ENCODE measurements around the gene ARHGAP6. TPM values are rescaled to one million over a fixed set of nuclear protein-coding genes. Genes with fewer than 3 reads are reported as not detected.

Gene ARHGAP6
- total and polyA plus RNA-seq, 2 of the 13 experiments (the other 11 are each of a cell fraction or from before 2014, with no cell fraction given): 0.11 TPM; not detected in 1

GRCh38 chrX:11629593-11630211, 36.0 kb downstream of the ARHGAP6 start (continued):
- TF ChIP-seq, protein P1, sequence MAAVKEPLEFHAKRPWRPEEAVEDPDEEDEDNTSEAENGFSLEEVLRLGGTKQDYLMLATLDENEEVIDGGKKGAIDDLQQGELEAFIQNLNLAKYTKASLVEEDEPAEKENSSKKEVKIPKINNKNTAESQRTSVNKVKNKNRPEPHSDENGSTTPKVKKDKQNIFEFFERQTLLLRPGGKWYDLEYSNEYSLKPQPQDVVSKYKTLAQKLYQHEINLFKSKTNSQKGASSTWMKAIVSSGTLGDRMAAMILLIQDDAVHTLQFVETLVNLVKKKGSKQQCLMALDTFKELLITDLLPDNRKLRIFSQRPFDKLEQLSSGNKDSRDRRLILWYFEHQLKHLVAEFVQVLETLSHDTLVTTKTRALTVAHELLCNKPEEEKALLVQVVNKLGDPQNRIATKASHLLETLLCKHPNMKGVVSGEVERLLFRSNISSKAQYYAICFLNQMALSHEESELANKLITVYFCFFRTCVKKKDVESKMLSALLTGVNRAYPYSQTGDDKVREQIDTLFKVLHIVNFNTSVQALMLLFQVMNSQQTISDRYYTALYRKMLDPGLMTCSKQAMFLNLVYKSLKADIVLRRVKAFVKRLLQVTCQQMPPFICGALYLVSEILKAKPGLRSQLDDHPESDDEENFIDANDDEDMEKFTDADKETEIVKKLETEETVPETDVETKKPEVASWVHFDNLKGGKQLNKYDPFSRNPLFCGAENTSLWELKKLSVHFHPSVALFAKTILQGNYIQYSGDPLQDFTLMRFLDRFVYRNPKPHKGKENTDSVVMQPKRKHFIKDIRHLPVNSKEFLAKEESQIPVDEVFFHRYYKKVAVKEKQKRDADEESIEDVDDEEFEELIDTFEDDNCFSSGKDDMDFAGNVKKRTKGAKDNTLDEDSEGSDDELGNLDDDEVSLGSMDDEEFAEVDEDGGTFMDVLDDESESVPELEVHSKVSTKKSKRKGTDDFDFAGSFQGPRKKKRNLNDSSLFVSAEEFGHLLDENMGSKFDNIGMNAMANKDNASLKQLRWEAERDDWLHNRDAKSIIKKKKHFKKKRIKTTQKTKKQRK (IDR thresholded peaks at IDR 0.05; ENCODE audit: low read length): no peak
- TF ChIP-seq MTA1 (CRISPR knock-in tag; IDR thresholded peaks at IDR 0.05; ENCODE audit: borderline replicate concordance): no peak
- no peak for TF ChIP-seq PLSCR1 (CRISPR knock-in tag; IDR thresholded peaks at IDR 0.05; ENCODE audit: borderline replicate concordance)
- no peak for TF ChIP-seq WIZ (CRISPR knock-in tag; IDR thresholded peaks at IDR 0.05)
- TF ChIP-seq ZFP36L2 (CRISPR knock-in tag; IDR thresholded peaks at IDR 0.05): no peak

DNA sequence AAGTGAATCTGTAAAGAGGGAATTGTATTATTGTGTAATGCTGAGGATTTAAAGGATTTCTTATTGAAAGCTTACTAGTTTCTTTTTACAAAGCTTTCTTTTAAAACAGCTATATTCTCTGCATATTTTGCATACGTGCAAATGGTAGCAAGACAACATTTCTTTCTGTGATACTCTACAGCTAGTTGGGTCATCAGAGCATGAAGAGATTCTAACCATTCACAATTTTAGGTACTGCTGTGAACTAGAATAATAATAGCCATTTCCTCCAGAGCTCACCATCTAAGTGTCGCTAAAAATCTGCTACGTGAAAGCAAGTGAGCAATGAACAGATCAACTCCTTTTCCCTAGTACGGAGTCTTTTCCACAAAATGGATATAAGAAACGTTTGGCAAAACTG, 37.3 kb downstream of the ARHGAP6 start:
- H3K9me3 ChIP-seq (ENCODE audit: low read length): no peaks in the 10 kb centered on the region
- H3K4me2 ChIP-seq (ENCODE audit: low read depth, low read length): no peak overlapping the region
- DNase-seq (ENCODE audit: low spot score): no peak
- in situ Hi-C loops (cut with HindIII; ENCODE audit: extremely low pct_ligation_motif_present, low pct_unique_long_range_greater_than_20kb): no loop called here
- BruUV-seq (replicated peaks): no TSS peak
- no peak for ATAC-seq
- no peak for FAIRE-seq
- H3K79me2 ChIP-seq (ENCODE audit: insufficient read depth, low read length): no peaks in the 10 kb centered on the region
- no peaks in the 10 kb centered on the region for H3K27me3 ChIP-seq (ENCODE audit: control insufficient read depth in 1 of 2, insufficient read depth in 2 of 2, low read length in 2 of 2)
- H3K9ac ChIP-seq (ENCODE audit: insufficient read depth, low read depth, low read length): no peak overlapping the region
- H2AFZ ChIP-seq (ENCODE audit: low read length): no peak overlapping the region
- H3K27ac ChIP-seq (ENCODE audit: extremely low read length, insufficient read depth, low read length): no peak overlapping the region
- intact Hi-C loops (cut with micrococcal nuclease; ENCODE audit: unreplicated experiment): no loop called here
- H3K36me3 ChIP-seq (replicated peaks in 1 of 2; ENCODE audit: control insufficient read depth in 1 of 2, insufficient read depth in 2 of 2, low read length in 2 of 2): no peaks in the 10 kb centered on the region
- no peaks in the 10 kb centered on the region for H3K4me1 ChIP-seq (ENCODE audit: insufficient read depth, low read length)
- 0% methylated on average over 5 of the region's 5 CpGs for WGBS (ENCODE audit: low lambda C conversion rate)
- CTCF ChIA-PET (ENCODE audit: low intra/inter-chr PET ratio, low total read pairs): no interaction called here
- H4K20me1 ChIP-seq (ENCODE audit: insufficient read depth, low read length): no peaks in the 10 kb centered on the region
- POLR2A ChIA-PET: no interaction called here
- no peak overlapping the region for H3K4me3 ChIP-seq (replicated peaks in 1 of 3; ENCODE audit: insufficient read depth in 1 of 3, low read depth in 2 of 3, low read length in 3 of 3)
- no peak for TF ChIP-seq ZNF878 (CRISPR knock-in tag; IDR thresholded peaks at IDR 0.05)

Data from HepG2 (cell line).